Measurements from ENCODE around the gene TBC1D2B. TPM values are rescaled to one million over a fixed set of nuclear protein-coding genes. Genes with fewer than 3 reads are reported as not detected.

TBC1D2B gene
- total and polyA plus RNA-seq, 2 experiments from 2014 or later: 24.8 to 38.4 TPM

DNA sequence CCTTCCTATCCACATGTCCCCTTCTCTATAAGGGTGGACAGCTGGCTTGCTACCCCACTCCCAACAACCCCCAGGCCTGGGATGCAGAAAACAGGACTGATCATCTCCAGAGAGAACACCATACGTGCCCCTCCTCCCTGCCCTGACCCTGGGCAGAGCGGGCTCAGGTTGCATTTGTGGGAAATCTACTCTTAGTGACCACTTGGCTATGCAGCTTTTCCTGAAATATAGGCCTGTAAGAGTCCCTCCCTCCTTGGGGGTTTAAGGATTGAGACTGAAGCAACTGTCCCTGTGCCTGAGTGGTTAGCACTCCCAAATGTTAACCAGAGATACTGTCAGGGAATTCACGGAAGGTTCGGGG lies 26.6 kb upstream of the TBC1D2B start:
- TF ChIP-seq, protein P1, sequence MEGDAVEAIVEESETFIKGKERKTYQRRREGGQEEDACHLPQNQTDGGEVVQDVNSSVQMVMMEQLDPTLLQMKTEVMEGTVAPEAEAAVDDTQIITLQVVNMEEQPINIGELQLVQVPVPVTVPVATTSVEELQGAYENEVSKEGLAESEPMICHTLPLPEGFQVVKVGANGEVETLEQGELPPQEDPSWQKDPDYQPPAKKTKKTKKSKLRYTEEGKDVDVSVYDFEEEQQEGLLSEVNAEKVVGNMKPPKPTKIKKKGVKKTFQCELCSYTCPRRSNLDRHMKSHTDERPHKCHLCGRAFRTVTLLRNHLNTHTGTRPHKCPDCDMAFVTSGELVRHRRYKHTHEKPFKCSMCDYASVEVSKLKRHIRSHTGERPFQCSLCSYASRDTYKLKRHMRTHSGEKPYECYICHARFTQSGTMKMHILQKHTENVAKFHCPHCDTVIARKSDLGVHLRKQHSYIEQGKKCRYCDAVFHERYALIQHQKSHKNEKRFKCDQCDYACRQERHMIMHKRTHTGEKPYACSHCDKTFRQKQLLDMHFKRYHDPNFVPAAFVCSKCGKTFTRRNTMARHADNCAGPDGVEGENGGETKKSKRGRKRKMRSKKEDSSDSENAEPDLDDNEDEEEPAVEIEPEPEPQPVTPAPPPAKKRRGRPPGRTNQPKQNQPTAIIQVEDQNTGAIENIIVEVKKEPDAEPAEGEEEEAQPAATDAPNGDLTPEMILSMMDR (IDR thresholded peaks at IDR 0.05; ENCODE audit: poor library complexity): no peak
- TF ChIP-seq EZH2 (IDR thresholded peaks at IDR 0.05; ENCODE audit: borderline replicate concordance) (no peak), EZH2phosphoT487 (IDR thresholded peaks at IDR 0.05; ENCODE audit: low read depth, severe bottlenecking, unreplicated experiment) (no peak)
- Histone ChIP-seq H3K9me3 (ENCODE audit: low read depth) (no peaks in the 10 kb centered on the region), H3K27me3 (no peaks in the 10 kb centered on the region), H4K20me1 (ENCODE audit: insufficient read depth, poor library complexity, severe bottlenecking) (no peaks in the 10 kb centered on the region), H3K4me1 (ENCODE audit: insufficient read depth) (no peaks in the 10 kb centered on the region), H3K79me2 (no peaks in the 10 kb centered on the region), H3K4me2 (no peak overlapping the region), H3K9me2 (replicated peaks; ENCODE audit: insufficient read depth) (no peaks in the 10 kb centered on the region), H2AFZ (no peak overlapping the region), H3K27ac (no peak overlapping the region), H3K4me3 (no peak overlapping the region), H3K36me3 (replicated peaks; ENCODE audit: insufficient read depth, low read depth) (no peaks in the 10 kb centered on the region)
- WGBS (ENCODE audit: low lambda C conversion rate, missing lambda C conversion rate): 83% methylated on average over 4 of the region's 4 CpGs
- DNase-seq (ENCODE audit: low spot score): no peak

DNA sequence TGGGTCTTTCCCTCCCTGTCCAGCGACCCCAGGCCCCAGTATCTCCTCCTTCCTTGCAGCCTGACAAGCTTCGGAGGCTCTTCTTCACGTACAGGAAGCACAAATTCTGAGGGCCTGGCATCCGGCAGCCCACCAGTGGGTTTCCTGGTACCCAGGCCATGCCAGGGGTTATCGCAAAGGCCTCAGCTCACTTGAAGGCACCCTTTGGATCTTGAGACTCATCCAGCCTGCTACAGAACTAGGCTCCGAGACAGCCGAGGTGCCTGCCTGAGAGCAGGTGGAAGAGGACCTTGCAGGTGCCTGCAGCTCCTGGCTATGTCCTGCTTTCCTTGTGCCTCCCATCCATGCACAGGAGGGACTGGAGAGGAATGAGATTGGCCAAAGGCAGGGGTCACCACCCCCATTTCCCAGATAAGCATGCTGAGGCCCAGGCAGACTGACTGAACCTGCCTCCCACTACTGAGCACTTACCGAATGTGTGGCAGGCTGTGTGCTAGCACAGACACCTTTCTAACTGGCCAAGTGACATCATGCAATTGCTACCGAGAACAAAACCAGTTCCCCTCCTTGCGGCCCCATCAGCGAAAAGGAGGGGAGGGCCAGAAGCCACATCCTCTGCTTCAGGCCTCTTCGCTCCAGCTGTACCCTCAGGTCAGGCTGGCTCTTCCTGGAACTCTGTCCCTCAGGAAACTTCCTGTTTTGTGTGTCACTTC lies 26.1 kb upstream of the TBC1D2B start:
- Histone ChIP-seq H3K4me1 (ENCODE audit: insufficient read depth) (no peaks in the 10 kb centered on the region), H4K20me1 (ENCODE audit: insufficient read depth, poor library complexity, severe bottlenecking) (no peaks in the 10 kb centered on the region), H2AFZ (no peak overlapping the region), H3K9me2 (replicated peaks; ENCODE audit: insufficient read depth) (no peaks in the 10 kb centered on the region), H3K79me2 (no peaks in the 10 kb centered on the region), H3K9me3 (ENCODE audit: low read depth) (no peaks in the 10 kb centered on the region), H3K27ac (no peak overlapping the region), H3K4me2 (no peak overlapping the region), H3K4me3 (no peak overlapping the region), H3K27me3 (no peaks in the 10 kb centered on the region), H3K36me3 (replicated peaks; ENCODE audit: insufficient read depth, low read depth) (no peaks in the 10 kb centered on the region)
- TF ChIP-seq EZH2phosphoT487 (IDR thresholded peaks at IDR 0.05; ENCODE audit: low read depth, severe bottlenecking, unreplicated experiment) (no peak), EZH2 (IDR thresholded peaks at IDR 0.05; ENCODE audit: borderline replicate concordance) (no peak)
- TF ChIP-seq, protein P1 (IDR thresholded peaks at IDR 0.05; ENCODE audit: poor library complexity): no peak
- no peak for DNase-seq (ENCODE audit: low spot score)
- WGBS (ENCODE audit: low lambda C conversion rate, missing lambda C conversion rate): 88% methylated on average over 12 of the region's 12 CpGs

DNA sequence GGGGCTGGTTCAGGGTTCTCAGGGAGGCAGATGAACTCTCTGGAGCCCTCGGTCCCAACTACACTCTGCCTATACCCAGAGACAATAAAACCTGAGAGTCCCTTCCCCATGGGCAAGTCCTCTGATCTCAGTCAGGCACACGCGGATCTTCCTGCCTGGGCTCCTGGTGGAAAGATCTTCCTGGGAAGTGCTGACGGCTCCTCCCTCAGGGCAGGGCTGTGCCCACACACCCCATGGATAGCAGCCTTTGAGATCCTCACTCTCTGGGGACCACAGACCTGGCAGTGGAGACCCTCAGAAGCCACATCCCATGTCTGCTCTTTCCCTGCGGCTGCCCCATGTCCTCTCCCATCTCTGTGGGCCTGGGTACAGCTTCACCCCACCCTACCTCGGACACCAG lies 25.2 kb upstream of the TBC1D2B start:
- Histone ChIP-seq H3K4me3 (no peak overlapping the region), H3K9me2 (replicated peaks; ENCODE audit: insufficient read depth) (no peaks in the 10 kb centered on the region), H3K9me3 (ENCODE audit: low read depth) (no peaks in the 10 kb centered on the region), H4K20me1 (ENCODE audit: insufficient read depth, poor library complexity, severe bottlenecking) (no peaks in the 10 kb centered on the region), H3K27ac (no peak overlapping the region), H2AFZ (no peak overlapping the region), H3K79me2 (no peaks in the 10 kb centered on the region), H3K36me3 (replicated peaks; ENCODE audit: insufficient read depth, low read depth) (no peaks in the 10 kb centered on the region), H3K4me1 (ENCODE audit: insufficient read depth) (no peaks in the 10 kb centered on the region), H3K27me3 (no peaks in the 10 kb centered on the region), H3K4me2 (no peak overlapping the region)
- 90% methylated on average over 6 of the region's 6 CpGs for WGBS (ENCODE audit: low lambda C conversion rate, missing lambda C conversion rate)
- no peak for DNase-seq (ENCODE audit: low spot score)
- TF ChIP-seq EZH2 (IDR thresholded peaks at IDR 0.05; ENCODE audit: borderline replicate concordance): no peak
- TF ChIP-seq, protein P1 (IDR thresholded peaks at IDR 0.05; ENCODE audit: poor library complexity): no peak
- TF ChIP-seq EZH2phosphoT487 (IDR thresholded peaks at IDR 0.05; ENCODE audit: low read depth, severe bottlenecking, unreplicated experiment): no peak
